GM21381 (cell line): ENCODE results near the gene ZBTB12.
"Not testable (repeated sequence)": the region's sequence is repeated elsewhere in the genome, so short reads cannot be mapped to it uniquely, and the experiment has no call there.

ENCODE experiments used
- ATAC-seq: cut with Tn5 transposase; IDR thresholded peaks from one replicate; pipeline ENCODE4 v1.9.1; 2021; ENCODE audit warnings: mild to moderate bottlenecking, moderate library complexity; ENCODE audit not compliant: unreplicated experiment

The ZBTB12 gene

GRCh38 chr6:31922942-31923341 lies 21.1 kb upstream of the ZBTB12 start:
- ATAC-seq: no peak

DNA sequence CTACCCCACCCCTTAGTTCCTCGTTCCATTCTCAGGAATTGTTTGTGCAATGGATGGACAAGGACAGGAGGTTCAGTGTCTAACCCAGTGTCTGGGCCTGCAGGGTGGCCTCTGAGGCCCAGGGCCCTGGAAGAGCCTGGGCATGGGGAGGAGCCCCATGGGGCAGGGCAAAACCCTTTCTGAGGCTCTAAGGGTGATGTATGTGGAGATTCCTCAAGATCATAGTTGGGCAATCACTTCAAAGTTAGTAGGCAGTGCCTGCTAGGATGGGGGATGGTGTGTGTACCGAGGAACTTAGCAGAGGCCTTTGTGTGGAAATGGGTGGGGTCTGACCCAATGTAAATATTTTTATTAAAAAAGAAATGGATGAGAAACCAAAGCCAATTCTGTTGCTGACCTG lies 18.9 kb upstream of the ZBTB12 start:
- no peak for ATAC-seq

- ATAC-seq: no peak
These were observed 17.9 kb upstream of the ZBTB12 start for GRCh38 chr6:31919624-31920303.

- ATAC-seq: no peak
These were observed 16.3 kb upstream of the ZBTB12 start for GRCh38 chr6:31918069-31918720.

GRCh38 chr6:31915756-31916155 lies 13.9 kb upstream of the ZBTB12 start:
- ATAC-seq: no peak

GRCh38 chr6:31915351-31915750 lies 13.5 kb upstream of the ZBTB12 start:
- ATAC-seq: no peak

DNA sequence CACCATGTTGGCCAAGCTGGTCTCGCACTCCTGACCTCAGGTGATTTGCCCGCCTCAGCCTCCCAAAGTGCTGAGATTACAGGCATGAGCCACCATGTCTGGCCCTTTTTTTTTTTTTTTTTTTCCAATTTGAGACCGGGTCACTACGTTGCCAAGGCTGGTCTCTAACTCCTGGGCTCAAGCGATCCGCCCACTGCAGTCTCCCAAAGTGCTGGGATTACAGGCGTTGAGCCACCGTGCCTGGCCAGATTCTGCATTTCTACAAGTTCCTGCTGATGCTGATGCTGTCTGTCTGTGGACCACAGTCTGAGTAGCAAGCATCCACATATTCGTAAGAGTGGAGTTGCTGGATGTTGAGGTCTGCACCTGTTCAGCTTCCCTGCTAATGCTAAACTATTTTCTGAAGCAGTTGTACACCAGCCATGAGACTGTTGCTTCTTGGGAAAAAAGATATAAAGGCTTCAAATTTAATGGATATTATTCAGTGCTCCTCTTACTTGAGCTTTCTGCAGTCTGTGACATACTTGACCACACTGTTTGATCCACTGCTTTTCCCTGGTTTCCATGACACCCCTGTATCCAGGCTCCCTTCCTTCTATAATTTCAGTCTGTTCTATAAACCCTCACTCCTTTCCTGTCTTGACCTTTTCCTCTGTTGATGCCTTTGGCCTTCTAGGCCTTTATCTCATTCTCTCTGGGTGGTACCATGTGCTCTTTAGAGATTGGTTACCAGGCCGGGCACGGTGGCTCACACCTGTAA lies 10.1 kb upstream of the ZBTB12 start:
- no peak for ATAC-seq

DNA sequence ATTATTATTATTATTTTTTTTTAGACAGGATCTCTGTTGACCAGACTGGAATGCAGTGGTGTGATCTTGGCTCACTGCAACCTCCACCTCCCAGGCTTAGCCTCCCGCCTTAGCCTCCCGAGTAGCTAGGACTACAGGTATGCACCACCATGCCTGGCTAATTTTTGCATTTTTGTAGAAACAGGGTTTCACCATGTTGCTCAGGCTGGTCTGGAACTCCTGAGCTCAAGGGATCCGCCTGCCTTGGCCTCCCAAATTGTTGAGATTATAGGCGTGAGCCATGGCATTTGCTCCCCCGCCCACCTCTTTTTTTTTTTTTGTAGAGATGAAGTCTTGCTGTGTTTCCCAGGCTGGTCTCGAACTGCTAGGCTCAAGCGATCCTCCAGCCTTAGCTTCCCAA lies 7.4 kb upstream of the ZBTB12 start:
- not testable (repeated sequence) for ATAC-seq

- ATAC-seq: peak; percentile 81
These were observed 6.9 kb upstream of the ZBTB12 start for GRCh38 chr6:31908791-31909190.

DNA sequence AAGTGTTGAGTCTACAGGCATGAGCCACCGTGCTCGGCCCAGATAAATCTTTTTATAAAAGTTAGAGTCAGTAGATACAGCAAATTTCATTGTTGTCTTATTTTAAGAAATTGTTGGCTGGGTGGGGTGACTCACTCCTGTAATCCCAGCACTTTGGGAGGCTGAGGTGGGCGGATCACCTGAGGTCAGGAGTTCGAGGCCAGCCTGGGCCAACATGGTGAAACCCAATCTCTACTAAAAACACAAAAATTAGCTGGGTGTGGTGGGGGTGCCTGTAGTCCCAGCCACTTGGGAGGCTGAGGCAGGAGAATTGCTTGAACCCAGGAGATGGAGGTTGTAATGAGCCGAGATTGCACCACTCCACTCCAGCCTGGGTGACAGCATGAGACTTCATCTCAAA lies 6.4 kb upstream of the ZBTB12 start:
- not testable (repeated sequence) for ATAC-seq

DNA sequence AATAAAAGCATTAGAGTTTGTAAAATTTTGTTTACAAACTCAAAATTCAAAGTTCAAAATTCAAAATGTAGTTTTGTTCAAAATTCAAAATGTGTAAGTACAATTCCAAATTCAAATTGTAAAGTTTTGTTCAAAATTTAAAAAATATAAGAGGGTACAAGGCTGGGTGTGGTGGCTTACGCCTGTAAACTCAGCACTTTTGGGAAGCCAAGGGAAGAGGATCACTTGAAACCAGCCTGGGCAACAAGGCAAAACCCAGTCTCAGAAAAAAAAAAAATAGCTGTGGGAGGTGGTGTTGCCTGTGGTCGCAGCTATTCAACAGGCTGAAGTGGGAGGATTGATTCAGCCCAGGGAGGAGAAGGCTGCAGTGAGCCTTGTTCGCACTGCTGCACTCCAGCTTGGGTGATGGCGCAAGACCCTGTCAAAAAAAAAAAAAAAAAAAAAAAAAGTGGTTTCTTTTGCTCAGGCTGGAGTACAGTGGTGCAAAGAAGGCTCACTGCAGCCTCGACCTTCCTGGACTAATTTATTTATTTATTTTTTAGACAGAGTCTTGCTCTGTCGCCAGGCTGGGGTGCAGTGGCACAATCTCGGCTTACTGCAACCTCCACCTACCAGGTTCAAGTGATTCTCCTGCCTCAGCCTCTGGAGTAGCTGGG lies 5.4 kb upstream of the ZBTB12 start:
- ATAC-seq: no peak

DNA sequence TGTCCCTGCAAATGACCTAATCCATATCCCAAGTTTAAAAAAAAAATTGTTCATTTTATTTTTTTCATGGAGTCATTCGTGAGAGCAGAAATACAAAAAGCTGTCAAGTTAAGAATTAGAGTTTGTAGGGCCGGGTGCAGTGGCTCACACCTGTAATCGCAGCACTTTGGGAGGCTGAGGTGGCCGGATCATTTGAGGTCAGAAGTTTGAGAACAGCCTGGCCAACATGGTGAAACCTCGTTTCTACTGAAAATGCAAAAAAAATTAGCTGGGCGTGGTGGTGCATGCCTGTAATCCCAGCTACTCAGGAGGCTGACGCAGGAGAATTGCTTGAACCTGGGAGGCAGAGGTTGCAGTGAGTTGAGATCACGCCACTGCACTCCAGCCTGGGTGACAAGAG lies 4.8 kb upstream of the ZBTB12 start:
- not testable (repeated sequence) for ATAC-seq

GRCh38 chr6:31906122-31906521 lies 4.2 kb upstream of the ZBTB12 start:
- ATAC-seq: no peak

DNA sequence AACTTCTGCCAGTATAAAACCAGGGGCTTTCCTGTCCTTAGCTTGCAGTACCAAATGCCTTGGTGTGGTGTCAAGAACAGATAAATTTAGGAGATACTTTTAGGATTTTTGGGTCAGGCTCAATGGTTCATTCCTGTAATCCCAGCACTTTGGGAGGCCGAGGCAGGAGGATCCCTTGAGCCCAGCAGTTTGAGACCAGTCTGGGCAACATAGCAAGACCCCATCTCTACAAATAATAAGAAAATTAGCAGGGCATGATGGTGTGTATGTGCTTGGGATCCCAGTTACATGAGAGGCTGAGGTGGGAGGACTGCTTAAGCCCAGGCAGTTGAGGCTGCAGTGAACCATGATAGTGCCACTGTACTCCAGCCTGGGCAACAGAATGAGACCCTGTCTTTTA lies 3.2 kb upstream of the ZBTB12 start:
- no peak for ATAC-seq

DNA sequence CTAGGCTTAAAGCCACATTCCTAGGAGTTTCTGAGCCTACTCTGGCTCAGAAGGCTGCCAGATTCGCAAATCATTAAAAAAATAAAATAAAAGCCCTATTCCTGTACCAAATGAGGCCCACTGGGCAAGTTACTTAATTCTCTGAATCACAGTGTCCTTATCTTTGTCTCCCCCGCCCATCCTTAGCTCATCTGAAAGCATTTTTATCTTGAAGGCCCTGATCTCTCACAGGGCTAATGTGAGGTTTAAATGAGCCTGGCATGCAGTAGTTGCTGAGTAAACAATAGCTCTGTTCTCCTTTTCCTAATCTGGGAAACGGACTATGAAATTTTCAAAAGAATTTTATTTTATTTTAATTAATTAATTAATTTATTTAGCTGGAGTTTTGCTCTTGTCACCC lies 2.1 kb upstream of the ZBTB12 start:
- ATAC-seq: no peak

DNA sequence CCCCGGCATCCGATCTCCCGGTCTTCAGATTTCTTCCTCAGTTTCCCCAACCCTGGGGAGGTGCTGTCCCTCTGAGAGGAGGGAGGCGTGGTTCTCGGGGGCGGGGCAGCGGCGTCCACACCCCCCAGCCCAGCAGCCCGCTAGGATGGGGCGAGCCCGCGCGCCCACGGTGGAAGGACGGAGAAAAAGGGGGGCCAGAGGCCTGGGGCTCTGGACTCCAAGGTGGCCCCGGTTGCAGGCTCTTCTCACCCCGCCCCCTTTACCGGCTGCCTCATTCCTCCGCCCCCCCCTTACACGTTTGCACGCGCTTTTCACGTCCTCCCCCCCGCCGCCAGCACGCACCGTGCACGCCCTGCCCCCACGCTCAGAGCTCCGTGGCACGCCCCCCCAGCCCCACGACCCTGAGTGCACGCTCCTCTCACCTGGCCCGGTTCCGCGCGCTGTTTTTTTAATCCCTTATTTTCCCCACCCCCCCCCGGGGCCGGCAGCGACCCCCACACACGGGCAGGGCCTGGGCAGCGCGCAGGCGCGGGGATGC lies 402 bp downstream of the ZBTB12 start:
- no peak for ATAC-seq

DNA sequence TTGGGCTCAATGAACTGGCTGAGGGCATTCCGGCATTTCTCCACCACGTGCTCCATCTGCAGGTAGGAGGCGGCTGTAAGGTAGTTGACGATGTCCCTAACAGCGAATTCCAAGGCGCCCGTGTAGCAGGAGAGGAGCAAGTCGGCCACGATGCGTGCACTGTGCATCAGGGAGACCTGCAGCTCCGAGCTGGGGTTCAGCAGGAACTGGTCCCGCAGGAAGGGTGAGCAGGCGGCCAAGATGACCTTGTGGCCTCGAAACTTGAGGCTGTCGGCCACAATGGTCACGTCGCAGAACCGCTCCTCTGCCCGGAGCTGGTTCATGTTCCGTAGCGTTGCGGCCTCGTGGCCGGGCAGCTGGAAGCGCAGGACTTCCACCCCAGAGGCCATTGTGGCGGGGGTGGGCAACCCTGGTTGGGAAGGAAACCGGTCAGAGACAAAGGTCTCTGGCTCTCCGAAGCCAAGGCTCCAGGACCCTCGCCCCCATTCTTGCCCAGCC lies 920 bp downstream of the ZBTB12 start:
- ATAC-seq: no peak

GRCh38 chr6:31899882-31900722 lies 1.8 kb downstream of the ZBTB12 start:
- ATAC-seq: no peak

DNA sequence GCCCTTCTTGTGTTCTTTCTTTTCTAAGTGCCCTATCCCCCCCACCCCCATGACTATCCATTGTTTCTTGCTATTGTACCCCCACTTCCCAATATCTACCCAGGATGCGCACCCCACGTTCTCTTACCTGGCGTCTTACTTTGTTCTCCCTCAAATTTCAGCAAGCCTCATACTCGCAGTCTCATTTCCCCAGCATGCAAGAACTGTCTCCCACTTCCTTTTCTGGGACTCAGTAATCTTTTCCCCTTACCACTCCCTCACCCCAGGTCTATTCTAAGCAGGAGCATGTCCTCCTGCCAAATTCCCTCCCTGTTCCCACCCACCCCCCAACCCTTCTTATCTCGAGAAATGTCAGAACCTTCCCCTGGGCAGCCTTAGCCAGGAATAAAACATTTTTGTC lies 2.7 kb downstream of the ZBTB12 start:
- ATAC-seq: no peak

GRCh38 chr6:31898383-31899011 lies 3.4 kb downstream of the ZBTB12 start:
- no peak for ATAC-seq
